Lower leg skin (tissue), 3 donors: ENCODE results near the gene STK33.

Experiments
- CTCF ChIP-seq, 3 donors: fragments of 450-650 bp; IDR thresholded peaks; one replicate each; pipeline ENCODE4 v1.5.1; 2016; ENCODE audit warnings: antibody characterized with exemption in 3 of 3, mild to moderate bottlenecking in 3 of 3, moderate library complexity in 2 of 3
- POLR2A ChIP-seq, 2 donors: fragments of 450-650 bp; IDR thresholded peaks; one replicate each; pipeline ENCODE4 v1.6.1; 2016 to 2017; ENCODE audit warnings: antibody characterized with exemption in 2 of 2, mild to moderate bottlenecking in 1 of 2, moderate library complexity in 1 of 2

- no peak for TF ChIP-seq CTCF (IDR thresholded peaks at IDR 0.05)
- no peak for TF ChIP-seq POLR2A (IDR thresholded peaks at IDR 0.05)
Observed at GRCh38 chr11:8356216-8356615, 237.8 kb downstream of the STK33 start.
